Measurements from ENCODE around the gene BBLN.

BBLN gene

GRCh38 chr9:128159522-128159783, 612 bp upstream of the BBLN start:
- CTCF ChIA-PET, result interaction anchor here (1.4 to 1.7 kb wide), 4 partner anchors 8 to 115 kb away, joined by 3 to 5 read pairs (median 3); no protein-coding TSS in a partner anchor
- no peak for TF ChIP-seq CTCF (IDR thresholded peaks at IDR 0.05; ENCODE audit: control extremely low read depth, extremely low read depth, low read depth, missing control alignments)
- peak; percentile 62 for DNase-seq (ENCODE audit: extremely low spot score)
- POLR2A ChIA-PET, result interaction anchor here (0.6 to 1.1 kb wide), 4 partner anchors 12 to 347 kb away, joined by 3 to 6 read pairs (median 3); no protein-coding TSS in a partner anchor

GRCh38 chr9:128160603-128160987, 530 bp downstream of the BBLN start:
- peak; percentile 71 for DNase-seq (ENCODE audit: extremely low spot score)
- POLR2A ChIA-PET, result interaction anchor here (1.1 kb wide), 1 partner anchor 32 kb away, joined by 3 read pairs; no protein-coding TSS in a partner anchor
- no peak for TF ChIP-seq CTCF (IDR thresholded peaks at IDR 0.05; ENCODE audit: control extremely low read depth, extremely low read depth, low read depth, missing control alignments)
- CTCF ChIA-PET, result interaction anchor here (0.8 to 1.7 kb wide), 5 partner anchors 10 to 113 kb away, joined by 3 to 5 read pairs (median 4); no protein-coding TSS in a partner anchor

- ChIA-PET CTCF (interaction anchor here (1.0 to 1.7 kb wide), 3 partner anchors 10 to 43 kb away, joined by 3 to 5 read pairs (median 4); no protein-coding TSS in a partner anchor), POLR2A (no interaction called here)
- no peak for DNase-seq (ENCODE audit: extremely low spot score)
- no peak for TF ChIP-seq CTCF (IDR thresholded peaks at IDR 0.05; ENCODE audit: control extremely low read depth, extremely low read depth, low read depth, missing control alignments)
Observed at GRCh38 chr9:128161215-128161902, 1.3 kb downstream of the BBLN start.

- CTCF ChIA-PET, result no interaction called here
- DNase-seq (ENCODE audit: extremely low spot score), result no peak
- no peak for TF ChIP-seq CTCF (IDR thresholded peaks at IDR 0.05; ENCODE audit: control extremely low read depth, extremely low read depth, low read depth, missing control alignments)
- POLR2A ChIA-PET, result no interaction called here
Observed at GRCh38 chr9:128162215-128163026, 2.4 kb downstream of the BBLN start.

- ChIA-PET CTCF (no interaction called here), POLR2A (no interaction called here)
- no peak for TF ChIP-seq CTCF (IDR thresholded peaks at IDR 0.05; ENCODE audit: control extremely low read depth, extremely low read depth, low read depth, missing control alignments)
- no peak for DNase-seq (ENCODE audit: extremely low spot score)
Observed at GRCh38 chr9:128163027-128163515, 3.0 kb downstream of the BBLN start.

- CTCF ChIA-PET, result no interaction called here
- TF ChIP-seq CTCF (IDR thresholded peaks at IDR 0.05; ENCODE audit: control extremely low read depth, extremely low read depth, low read depth, missing control alignments), result no peak
- POLR2A ChIA-PET, result no interaction called here
- DNase-seq (ENCODE audit: extremely low spot score), result no peak
Observed at GRCh38 chr9:128163523-128164306, 3.6 kb downstream of the BBLN start.

All from GM10248 (cell line).